Measurements from ENCODE around the gene KDSR. TPM values are rescaled to one million over a fixed set of nuclear protein-coding genes. Genes with fewer than 3 reads are reported as not detected.

Gene KDSR
- total and polyA plus RNA-seq, 4 donors, result 11.3 to 37.2 (median 31.4) TPM

DNA sequence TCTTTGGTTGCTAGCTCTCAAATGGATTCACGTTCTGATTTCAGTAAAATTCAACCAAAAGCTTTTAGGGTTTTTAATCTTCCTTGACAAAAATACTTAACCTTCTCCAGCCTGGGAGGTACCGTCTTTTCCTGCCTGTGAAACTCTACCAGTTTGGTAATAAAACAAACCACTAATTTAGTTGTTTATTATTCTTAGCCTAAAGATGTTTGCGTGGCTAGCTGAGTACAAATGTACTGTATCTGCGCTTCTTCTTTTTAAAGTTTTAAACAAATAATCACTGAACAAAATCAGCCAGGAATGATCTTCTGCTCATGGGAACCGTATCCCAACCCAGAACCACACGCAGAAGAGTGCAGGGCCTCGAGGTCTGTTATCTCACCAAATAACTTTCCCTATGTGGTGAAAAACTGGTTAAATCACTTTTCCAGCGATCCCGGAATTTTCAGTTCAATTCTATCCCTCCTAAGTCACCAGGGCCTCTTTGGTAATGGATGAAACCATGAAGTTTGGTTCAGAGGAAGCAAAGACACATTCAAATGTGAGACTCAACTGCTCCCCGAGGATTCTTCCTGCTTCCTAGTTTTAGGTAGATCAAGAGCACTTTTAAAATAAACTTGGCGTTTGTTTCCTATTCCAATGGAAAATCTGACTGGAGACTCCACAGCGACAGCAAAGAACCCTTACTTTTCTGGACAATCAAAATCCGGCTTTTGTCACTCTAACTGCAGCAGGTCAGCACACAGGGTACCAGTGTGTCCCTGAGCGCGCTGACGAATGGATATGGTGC lies 83.5 kb downstream of the KDSR start:
- WGBS, result 92% methylated on average over 16 of the region's 16 CpGs
- DNase-seq (ENCODE audit: low spot score), result no peak

DNA sequence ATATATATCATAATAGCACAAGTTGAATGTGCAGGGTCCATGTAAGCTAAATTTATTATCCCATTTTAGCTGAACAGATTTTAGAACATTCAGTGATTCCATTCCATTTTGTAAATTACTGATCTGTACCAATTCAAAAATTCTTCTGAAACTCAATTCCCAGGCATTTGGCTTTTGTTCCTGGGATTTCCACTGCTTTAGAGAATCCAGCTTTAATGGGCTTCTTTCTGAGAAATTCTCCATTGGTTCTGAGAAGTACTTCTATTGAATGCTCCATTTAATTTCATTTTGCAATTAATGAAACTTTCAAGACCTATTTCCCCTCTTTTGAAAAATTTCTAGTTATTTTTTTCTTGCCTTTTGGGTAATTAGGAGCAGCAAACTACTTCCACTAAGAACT lies 84.2 kb downstream of the KDSR start:
- Histone ChIP-seq H3K4me3 (ENCODE audit: low read depth in 1 of 3, low read length in 3 of 3) (no peak overlapping the region), H3K9me3 (ENCODE audit: control insufficient read depth in 4 of 4, low read length in 3 of 4) (no peaks in the 10 kb centered on the region), H3K27ac (ENCODE audit: low read depth in 1 of 2, low read length in 2 of 2) (no peak overlapping the region), H3K4me1 (ENCODE audit: control insufficient read depth in 4 of 4, insufficient read depth in 4 of 4, low read length in 3 of 4) (no peaks in the 10 kb centered on the region), H3K27me3 (ENCODE audit: control insufficient read depth in 4 of 4, insufficient read depth in 4 of 4, low read length in 3 of 4) (no peaks in the 10 kb centered on the region), H3K9ac (ENCODE audit: low read depth in 1 of 2, low read length in 2 of 2) (no peak overlapping the region), H3K36me3 (ENCODE audit: control insufficient read depth in 4 of 4, insufficient read depth in 3 of 4, low read depth in 1 of 4, low read length in 3 of 4) (no peaks in the 10 kb centered on the region)
- no peak for DNase-seq (ENCODE audit: low spot score)
- TF ChIP-seq FOXA2 (IDR thresholded peaks at IDR 0.05), result no peak
- TF ChIP-seq EGR1 (IDR thresholded peaks at IDR 0.05; ENCODE audit: low read depth in 2 of 2), result no peak
- TF ChIP-seq, protein P1, sequence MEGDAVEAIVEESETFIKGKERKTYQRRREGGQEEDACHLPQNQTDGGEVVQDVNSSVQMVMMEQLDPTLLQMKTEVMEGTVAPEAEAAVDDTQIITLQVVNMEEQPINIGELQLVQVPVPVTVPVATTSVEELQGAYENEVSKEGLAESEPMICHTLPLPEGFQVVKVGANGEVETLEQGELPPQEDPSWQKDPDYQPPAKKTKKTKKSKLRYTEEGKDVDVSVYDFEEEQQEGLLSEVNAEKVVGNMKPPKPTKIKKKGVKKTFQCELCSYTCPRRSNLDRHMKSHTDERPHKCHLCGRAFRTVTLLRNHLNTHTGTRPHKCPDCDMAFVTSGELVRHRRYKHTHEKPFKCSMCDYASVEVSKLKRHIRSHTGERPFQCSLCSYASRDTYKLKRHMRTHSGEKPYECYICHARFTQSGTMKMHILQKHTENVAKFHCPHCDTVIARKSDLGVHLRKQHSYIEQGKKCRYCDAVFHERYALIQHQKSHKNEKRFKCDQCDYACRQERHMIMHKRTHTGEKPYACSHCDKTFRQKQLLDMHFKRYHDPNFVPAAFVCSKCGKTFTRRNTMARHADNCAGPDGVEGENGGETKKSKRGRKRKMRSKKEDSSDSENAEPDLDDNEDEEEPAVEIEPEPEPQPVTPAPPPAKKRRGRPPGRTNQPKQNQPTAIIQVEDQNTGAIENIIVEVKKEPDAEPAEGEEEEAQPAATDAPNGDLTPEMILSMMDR (IDR thresholded peaks at IDR 0.05; ENCODE audit: low read depth, low read length, missing input control), result no peak

More for the DNA sequence above, 83.5 kb downstream of the KDSR start:
- H3K27me3 ChIP-seq (ENCODE audit: control insufficient read depth in 4 of 4, insufficient read depth in 4 of 4, low read length in 3 of 4), result no peaks in the 10 kb centered on the region
- no peaks in the 10 kb centered on the region for H3K9me3 ChIP-seq (ENCODE audit: control insufficient read depth in 4 of 4, low read length in 3 of 4)
- H3K36me3 ChIP-seq (ENCODE audit: control insufficient read depth in 4 of 4, insufficient read depth in 3 of 4, low read depth in 1 of 4, low read length in 3 of 4), result no peaks in the 10 kb centered on the region
- no peaks in the 10 kb centered on the region for H3K4me1 ChIP-seq (ENCODE audit: control insufficient read depth in 4 of 4, insufficient read depth in 4 of 4, low read length in 3 of 4)
- H3K9ac ChIP-seq (ENCODE audit: low read depth in 1 of 2, low read length in 2 of 2), result no peak overlapping the region
- no peak overlapping the region for H3K27ac ChIP-seq (ENCODE audit: low read depth in 1 of 2, low read length in 2 of 2)
- TF ChIP-seq GABPA (IDR thresholded peaks at IDR 0.05 in 1 of 2, conservative IDR thresholded peaks at IDR 0.05 in 1 of 2) (no peak), TAF1 (conservative IDR thresholded peaks at IDR 0.05) (no peak), HNF4A (conservative IDR thresholded peaks at IDR 0.05) (no peak), RAD21 (IDR thresholded peaks at IDR 0.05) (no peak), FOXA2 (IDR thresholded peaks at IDR 0.05) (no peak), FOXA1 (IDR thresholded peaks at IDR 0.05) (no peak), SP1 (IDR thresholded peaks at IDR 0.05) (no peak), RXRA (IDR thresholded peaks at IDR 0.05) (no peak)
- TF ChIP-seq, protein P2, sequence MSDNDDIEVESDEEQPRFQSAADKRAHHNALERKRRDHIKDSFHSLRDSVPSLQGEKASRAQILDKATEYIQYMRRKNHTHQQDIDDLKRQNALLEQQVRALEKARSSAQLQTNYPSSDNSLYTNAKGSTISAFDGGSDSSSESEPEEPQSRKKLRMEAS (IDR thresholded peaks at IDR 0.05), result no peak
- H3K4me3 ChIP-seq (ENCODE audit: low read depth in 1 of 3, low read length in 3 of 3), result no peak overlapping the region

Other genes starting within 250 kb of the KDSR start
- 1 to 10 TPM; 2.1 to 3.9 TPM for gene BCL2, start 47.4 kb downstream of the KDSR start, total RNA-seq
- under 1 TPM; 0.40 to 0.69 TPM for gene BCL2, start 47.4 kb downstream of the KDSR start, polyA plus RNA-seq
- gene VPS4B, start 55.3 kb upstream of the KDSR start, total RNA-seq, result 10 to 100 TPM; 18.6 to 20.6 TPM
- gene VPS4B, start 55.3 kb upstream of the KDSR start, polyA plus RNA-seq, result 10 to 100 TPM; 12.2 to 17.7 TPM
- gene SERPINB5, start 109.8 kb upstream of the KDSR start, total RNA-seq, result not detected
- gene SERPINB5, start 109.8 kb upstream of the KDSR start, polyA plus RNA-seq, result under 1 TPM in 1 of 2 donors, not detected in 1; 0.05 TPM
- not detected for gene SERPINB12, start 175.2 kb upstream of the KDSR start, total RNA-seq
- gene SERPINB12, start 175.2 kb upstream of the KDSR start, polyA plus RNA-seq, result not detected
- gene SERPINB13, start 220.1 kb upstream of the KDSR start, total RNA-seq, result not detected
- gene SERPINB13, start 220.1 kb upstream of the KDSR start, polyA plus RNA-seq, result not detected

Measured in liver (tissue), 9 donors.